A549 treated with AZD9567 at 1 μM for 4 hours (cell line): ENCODE results near the gene OR8H1. TPM values are rescaled to one million over a fixed set of nuclear protein-coding genes. Genes with fewer than 3 reads are reported as not detected.

Experiments
- total RNA-seq: library from RNA; stranded (reverse); fragments of 200-300 nt; extraction: Qiagen RNA extraction; gene quantifications from 5 replicates; pipeline ENCODE4 v1.2.3, GENCODE V29; 2022; ENCODE audit not compliant: insufficient read depth

OR8H1 gene
- total RNA-seq: not detected in 5 replicates

GRCh38 chr11:56292154-56292553 lies at the start of gene OR8H1:
Gene OR8H1, minus strand, starts transcription at chr11:56292254. Its CDS starts 1,192 bp downstream, at chr11:56291062.

GRCh38 chr11:56314844-56315243 lies 22.8 kb upstream of the OR8H1 start, which contains the start of gene OR8K3:
Gene OR8K3, plus strand, starts transcription at chr11:56315144. Its CDS starts 3,163 bp downstream, at chr11:56318307.

DNA sequence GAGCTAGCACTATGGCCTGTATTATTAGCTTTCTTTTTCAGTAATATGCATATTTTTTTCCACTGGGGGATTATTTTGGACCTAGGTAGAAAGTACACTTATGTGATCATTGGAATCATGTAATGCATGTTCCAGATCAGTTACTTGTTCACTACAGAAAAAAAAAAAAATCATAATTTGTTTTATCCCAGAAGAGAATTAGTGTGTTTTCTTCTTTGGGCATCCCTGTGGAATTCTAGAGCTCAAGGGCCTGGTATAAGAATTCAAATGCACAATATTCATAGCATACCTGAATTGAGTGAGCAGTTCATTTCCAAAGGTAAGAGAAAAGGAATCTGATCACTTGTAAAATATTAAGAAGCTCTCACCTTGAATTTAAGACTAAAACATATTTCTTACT lies 18.2 kb downstream of the OR8H1 start, which contains the start of gene OR5T1:
Gene OR5T1 (plus strand): TSS at position 301 of the 400 bp plus-strand sequence. CDS start 1,485 bp downstream, outside the sequence.

GRCh38 chr11:56251954-56252353 lies 40.1 kb downstream of the OR8H1 start, which contains the start of gene OR5T3:
Gene OR5T3, plus strand, starts transcription at chr11:56252254. Its CDS starts 0 bp downstream, at chr11:56252254.

Other genes with a start within 250 kb of the OR8H1 start
- not detected in 5 replicates for gene OR8I2, start 198.9 kb downstream of the OR8H1 start, total RNA-seq
- gene OR8H2, start 188.6 kb downstream of the OR8H1 start, total RNA-seq: not detected in 5 replicates
- not detected in 5 replicates for gene OR8H3, start 169.9 kb downstream of the OR8H1 start, total RNA-seq
- gene OR8J3, start 152.1 kb downstream of the OR8H1 start, total RNA-seq: not detected in 5 replicates
- not detected in 5 replicates for gene OR8K5, start 131.9 kb downstream of the OR8H1 start, total RNA-seq
- not detected in 5 replicates for gene OR5J2, start 115.6 kb downstream of the OR8H1 start, total RNA-seq
- not detected in 5 replicates for gene OR5T2, start 58.0 kb downstream of the OR8H1 start, total RNA-seq
- not detected in 5 replicates for gene OR5T3, start 40.0 kb downstream of the OR8H1 start, total RNA-seq
- not detected in 5 replicates for gene OR5T1, start 18.1 kb downstream of the OR8H1 start, total RNA-seq
- gene OR8K3, start 22.9 kb upstream of the OR8H1 start, total RNA-seq: not detected in 5 replicates
- not detected in 5 replicates for gene OR8K1, start 53.8 kb upstream of the OR8H1 start, total RNA-seq
- not detected in 5 replicates for gene OR8J1, start 62.0 kb upstream of the OR8H1 start, total RNA-seq
- not detected in 5 replicates for gene OR8U1, start 83.4 kb upstream of the OR8H1 start, total RNA-seq
- not detected in 5 replicates for gene OR5AL1, start 120.4 kb upstream of the OR8H1 start, total RNA-seq
- gene OR5M3, start 181.1 kb upstream of the OR8H1 start, total RNA-seq: not detected in 5 replicates
- not detected in 5 replicates for gene OR5M8, start 199.1 kb upstream of the OR8H1 start, total RNA-seq